GM18870 (cell line): ENCODE data around the gene TEX51.

ENCODE experiments used
- ATAC-seq: cut with Tn5 transposase; IDR thresholded peaks from one replicate; pipeline ENCODE4 v1.9.1; 2021; ENCODE audit warnings: moderate library complexity; ENCODE audit not compliant: unreplicated experiment

The TEX51 gene

DNA sequence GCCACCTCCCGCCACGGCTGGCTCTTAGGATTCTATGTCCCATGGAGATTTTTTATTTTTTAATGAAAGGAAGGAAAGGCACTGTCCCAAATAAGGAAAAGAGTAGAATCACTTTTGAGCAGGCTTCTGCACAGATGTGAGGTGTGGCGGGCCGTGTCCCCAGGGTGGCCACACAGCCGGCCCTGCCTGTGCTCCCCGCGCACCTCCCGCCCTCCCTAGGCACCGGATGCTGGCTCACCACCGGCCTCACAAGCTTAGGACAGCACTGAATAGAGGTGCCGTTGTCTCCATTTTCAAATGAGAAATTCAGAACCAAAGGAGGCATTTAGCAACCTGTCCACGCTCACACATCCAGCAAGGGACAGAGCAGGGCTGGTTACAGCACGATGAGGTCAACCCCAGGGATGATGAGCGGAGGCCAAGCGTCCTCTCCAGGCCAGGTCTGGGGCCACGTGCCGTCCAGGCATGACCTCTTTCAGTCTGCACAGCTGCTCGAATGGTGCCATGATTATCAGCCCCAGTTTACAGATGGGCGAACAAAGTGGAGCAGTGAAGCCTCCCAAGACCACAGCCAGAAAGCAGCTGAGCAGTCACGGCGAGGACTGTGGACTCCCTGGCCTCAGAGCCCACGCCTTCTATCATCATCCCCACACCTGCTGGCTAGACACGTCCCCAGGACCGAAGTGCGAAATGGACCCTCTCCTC, 20.7 kb upstream of the TEX51 start:
- no peak for ATAC-seq

DNA sequence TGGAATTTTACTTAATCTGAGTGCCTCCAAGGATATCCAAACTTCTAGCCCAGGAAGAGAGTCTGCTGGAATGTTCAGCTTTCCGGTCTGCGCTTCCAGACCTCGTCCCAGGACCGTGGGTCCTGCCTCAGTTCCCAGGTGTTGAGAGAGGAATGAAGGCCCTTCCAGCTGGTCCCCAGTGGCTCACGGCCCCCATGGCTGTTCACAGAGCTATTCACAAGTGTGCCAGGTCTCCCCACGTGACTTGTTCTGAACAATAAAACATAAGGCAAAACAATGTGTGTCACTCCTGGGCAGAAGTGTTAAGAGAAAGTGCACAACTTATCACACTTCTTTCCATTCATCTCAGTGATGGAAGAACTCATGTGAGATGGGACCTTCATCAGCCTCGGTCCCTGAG, 20.1 kb upstream of the TEX51 start:
- ATAC-seq: no peak

DNA sequence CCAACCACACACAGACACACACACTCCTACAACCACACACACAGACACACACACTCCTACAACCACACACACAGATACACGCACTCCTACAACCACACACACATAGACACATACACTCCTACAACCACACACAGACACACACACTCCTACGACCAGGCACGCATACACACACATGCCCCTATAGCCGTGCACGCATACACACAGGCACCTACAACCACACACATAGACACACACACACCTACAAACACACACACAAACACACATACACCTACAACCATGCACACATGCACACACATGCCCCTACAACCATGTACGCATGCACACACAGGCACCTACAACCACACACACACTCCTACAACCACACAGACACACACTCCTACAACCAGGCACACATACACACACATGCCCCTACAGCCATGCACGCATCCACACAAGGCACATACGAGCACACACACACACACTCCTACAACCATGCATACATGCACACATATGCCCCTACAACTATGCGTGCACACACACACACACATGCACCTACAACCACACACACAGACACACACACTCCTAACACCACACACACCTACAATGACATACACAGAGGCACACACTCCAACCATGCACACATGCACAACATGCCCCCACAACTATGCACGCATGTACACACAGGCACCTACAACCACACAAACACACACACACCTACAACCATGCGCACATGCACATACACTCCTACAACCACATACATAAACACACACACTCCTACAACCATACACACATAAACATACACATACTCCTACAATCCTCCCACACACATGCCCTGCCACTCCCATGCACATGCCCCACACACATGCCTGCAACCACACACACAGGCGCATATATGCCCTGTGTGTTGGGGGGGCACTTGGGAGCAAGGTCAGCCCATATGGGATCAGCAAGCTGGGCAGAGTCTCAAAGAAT, 19.1 kb upstream of the TEX51 start:
- no peak for ATAC-seq

DNA sequence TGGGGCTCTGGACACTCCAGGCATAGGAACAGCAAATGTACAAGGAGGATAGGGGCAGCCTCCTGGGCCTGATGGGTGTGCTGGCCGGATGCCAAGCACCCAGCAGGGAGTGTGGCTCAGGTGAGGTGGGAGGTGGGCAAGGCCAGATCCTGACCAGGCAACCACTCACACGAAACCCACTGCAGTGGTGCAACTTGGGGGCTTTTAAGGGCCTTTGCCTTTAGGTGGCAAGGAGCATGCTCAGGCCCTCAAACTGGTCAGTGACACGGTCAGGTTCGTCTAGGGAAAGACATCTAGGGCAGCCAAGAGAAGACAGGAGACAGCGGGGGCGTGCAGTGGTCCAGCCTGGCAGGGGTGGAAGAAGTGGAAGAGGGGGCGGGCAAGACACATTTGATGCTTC, 18.4 kb upstream of the TEX51 start:
- no peak for ATAC-seq

DNA sequence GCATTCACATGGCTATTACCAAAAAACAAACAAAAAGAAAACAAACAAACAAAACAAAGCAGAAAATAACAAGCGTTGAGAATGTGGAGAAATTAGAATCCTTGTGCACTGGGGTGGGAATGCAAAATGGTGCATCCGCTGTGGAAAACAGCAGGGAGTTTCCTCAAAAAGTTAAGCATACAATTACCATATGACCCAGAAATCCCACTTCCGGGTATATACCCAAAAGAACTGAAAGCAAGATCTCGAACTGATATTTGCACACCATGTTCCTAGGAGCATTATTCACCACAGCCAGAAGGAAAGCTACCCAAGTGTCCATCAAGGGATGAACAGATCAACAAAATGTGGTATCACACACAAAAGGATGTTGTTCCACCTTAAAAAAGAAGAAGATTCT, 17.9 kb upstream of the TEX51 start:
- no peak for ATAC-seq

DNA sequence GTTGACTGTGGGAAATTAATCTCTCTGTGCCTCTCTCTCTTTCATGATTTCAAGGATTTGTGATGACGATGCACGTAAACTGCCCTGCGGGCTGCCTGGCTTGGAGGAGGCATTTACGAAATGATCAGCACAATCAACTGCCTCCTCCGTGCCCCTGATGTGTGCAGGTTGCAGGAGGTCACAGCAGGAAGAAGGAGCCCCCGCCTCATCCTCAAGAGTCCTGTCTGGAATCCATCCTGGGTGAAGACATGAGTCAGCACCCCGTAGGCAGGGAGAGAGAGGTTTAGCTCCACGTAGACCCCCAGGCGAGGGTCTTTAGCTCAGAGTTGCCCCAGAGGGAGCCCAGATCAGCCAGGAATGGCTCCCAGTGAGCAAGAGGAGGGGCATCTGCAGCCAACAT, 17.1 kb upstream of the TEX51 start:
- no peak for ATAC-seq

DNA sequence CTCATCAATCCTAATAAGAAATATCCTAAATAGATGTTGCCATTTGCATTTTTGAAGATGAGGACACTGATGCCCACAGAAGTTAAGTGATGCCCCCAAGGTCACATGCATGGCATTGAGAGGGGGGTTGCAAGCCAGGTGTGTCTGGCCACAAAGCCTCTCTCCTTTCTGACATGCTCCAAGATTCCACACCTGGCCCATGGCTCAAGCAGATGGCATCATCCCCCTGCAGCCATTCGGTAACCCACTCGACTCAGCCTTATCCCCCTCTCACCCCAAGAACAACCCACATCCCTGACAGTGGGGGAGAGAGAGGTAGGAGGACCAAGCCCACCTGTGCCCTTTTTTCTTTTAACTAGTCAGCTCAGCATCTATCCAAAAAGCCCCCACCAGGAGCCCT, 16.5 kb upstream of the TEX51 start:
- ATAC-seq: no peak

DNA sequence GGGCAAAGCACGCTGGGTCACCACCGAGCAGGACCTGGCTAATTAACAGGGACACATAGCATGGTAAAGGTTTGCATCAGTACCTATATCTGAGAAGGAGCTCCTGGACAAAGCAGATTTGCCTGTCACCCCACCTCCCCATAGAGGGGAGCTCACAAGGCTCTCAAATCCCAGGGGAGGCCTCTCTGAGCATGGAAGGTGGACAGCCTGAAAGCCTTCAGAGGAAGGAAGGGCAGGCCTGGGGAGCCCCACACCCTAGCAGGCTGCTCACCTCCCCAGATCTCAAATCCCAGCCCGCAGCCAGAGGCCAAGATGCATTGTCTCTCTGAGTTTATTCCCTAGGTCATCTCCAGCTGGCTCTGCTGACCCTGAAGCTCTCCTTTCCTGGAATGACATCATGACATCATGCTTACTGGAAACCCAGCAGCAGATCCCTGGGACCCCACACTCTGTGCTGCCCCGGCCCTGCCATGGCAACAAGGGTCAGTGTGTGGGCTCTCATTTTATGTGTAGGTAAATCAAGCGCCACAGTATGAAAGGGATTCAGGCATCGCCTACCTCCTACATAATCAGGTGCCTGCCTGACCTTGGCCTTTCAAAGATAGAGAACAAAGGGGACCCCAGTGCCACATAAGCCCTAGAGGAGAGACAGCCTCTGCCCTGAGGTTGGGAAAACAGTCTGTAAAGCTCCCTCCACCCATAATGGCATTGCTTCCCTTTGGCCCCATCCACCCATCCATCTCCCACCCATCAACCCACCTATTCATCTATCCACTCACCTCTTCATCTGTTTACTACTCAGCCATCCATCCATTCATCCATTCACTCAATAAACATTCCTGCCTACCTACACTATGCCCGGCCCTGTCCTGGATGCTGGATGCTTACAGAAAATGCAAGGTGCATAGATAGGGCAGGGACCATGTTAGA, 15.7 kb upstream of the TEX51 start:
- no peak for ATAC-seq

DNA sequence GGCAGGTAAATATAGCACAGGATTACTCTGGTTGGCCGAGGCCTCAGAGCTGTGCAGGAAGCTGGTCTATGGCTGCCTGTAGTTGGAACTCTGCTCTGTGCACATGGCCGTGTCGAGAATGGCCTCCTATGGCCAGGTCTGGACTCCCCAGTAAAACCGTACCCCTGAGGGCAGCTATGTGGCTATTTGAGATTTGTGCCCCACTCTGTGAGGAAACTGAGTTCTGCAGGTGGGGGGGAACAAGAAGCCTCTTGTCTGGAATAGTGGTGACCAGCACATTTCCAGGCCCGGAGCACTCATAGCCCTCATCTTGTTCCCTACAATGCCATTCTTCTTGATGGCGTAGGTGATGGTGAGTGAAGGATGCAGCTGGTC, 15.0 kb upstream of the TEX51 start:
- ATAC-seq: no peak

DNA sequence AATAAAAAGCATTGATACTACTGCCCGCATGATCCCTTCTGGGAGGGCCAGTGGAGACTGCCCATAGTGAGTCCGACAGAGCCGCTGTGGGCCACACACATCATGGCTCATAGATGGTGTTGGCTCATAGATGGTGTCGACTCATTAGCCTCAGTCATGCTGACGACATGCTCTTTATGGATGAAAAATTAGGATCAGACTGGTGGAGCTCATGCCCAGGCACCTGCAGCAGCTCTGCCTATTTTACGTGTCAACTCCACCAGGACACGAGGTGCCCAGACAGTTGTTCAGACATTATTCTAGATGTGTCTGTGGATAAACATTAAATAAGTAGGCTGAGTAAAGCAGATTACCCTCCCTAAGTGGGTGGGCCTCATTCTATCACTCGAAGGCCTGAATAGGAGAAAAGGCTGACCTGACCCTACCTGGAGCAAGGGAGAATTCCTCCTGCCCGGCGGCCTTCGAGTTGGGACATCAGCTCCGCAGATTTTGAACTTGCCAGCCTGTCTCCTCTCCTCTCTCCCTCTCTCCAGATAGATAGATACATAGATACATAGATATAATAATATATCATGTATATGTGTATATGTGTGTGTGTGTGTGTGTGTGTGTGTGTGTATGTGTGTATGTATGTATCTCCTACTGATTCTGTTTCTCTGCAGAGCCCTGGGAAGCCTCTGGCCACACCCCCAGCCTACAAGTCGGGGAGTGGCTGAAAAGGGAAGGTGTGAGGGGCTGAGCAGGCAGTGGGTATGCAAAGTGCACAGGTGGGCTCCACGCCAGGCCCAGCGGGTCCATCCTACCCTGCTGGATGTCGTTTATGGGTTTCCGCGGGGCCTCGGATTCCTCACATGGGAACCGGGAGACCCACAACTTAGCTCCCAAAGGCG, 13.6 kb upstream of the TEX51 start:
- no peak for ATAC-seq

DNA sequence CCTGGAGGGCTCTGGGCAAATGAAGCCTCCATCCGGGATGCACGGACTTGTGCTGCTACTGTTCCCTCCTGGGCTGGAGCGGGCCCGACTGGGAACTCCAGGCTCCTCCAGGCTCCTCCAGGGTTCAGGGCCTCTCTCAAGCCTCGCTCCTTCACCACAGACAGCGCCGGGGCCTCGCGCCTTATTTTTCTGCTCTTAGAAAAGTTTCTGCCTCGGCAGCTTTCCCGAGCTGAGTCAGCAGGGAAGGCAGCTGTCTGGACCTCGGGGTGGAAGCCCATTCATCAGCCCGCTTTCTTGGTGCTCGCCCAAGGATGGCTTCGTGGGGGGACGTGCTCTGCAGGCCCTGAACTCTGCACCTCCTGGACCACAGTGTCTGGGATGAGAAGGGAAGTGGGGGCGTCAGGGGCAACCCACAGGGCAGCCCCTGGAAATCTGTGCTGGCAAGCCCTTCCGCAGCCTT, 12.9 kb upstream of the TEX51 start:
- ATAC-seq: no peak

DNA sequence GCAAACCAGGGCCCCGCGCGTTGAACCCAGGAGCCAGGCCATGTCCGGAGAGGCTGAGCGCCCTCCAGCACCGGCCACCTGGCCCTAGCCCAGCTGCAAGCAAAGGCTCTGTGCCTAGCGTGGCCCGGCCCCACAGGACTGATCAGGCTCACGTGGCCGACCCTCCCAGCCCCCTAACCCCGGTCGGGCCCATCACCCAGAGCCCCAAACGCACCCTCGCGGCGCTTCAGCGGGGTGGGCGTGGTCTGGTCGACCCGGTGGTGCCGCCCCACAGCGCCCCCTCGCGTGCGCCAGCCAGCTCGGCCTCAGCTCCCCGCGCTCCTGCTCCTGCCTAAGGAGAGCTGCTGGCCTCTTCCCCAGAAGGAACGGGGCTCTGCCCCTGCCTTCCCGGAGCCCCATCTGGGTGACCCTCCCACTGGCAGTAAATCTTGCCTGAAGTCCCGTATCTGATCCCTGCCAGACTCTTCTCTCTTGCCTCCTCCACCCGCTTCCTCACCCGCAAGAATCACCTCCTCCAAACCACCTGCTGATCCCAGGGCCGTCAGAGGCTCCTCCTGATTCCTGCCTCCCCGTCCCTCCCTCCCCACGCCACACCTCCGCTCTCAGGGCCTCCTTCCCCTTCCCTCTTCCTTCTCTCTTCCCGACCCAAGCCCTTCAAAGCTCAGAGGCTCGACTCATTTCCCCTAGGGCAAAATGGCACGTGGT, 12.3 kb upstream of the TEX51 start:
- peak; percentile 57 for ATAC-seq

DNA sequence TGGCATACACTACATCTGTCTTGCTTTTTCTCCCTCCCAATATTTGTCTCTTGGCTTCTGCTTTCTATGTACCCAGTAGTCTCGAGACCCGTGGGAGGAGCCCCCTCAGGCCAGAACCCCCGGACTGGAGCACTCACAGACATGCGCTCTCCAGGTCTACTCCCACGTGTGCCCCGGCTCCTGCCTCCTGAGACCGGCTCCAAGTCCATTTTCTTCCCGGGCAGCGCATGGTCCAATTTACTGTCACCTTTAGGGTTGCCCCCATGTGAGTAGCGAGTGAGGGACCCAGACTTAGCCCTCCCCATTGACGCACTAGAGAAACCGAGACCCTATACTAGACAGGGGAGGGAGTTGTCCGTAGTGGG, 11.8 kb upstream of the TEX51 start:
- no peak for ATAC-seq

DNA sequence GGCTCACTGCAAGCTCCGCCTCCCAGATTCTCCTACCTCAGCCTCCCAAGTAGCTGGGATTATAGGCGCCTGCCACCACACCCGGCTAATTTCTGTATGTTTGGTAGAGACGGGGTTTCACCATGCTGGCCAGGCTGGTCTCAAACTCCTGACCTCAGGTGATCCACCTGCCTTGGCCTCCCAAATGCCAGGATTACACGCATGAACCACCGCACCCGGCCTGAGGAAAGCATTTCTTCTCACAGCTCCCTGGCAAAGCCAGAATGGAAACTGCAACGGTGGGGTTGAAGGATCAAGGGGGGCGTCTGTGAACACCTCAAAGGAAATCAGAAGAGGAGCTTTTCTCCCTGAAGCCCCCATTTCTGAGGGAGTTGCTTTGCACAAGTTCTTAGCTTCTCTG, 11.2 kb upstream of the TEX51 start:
- ATAC-seq: no peak

DNA sequence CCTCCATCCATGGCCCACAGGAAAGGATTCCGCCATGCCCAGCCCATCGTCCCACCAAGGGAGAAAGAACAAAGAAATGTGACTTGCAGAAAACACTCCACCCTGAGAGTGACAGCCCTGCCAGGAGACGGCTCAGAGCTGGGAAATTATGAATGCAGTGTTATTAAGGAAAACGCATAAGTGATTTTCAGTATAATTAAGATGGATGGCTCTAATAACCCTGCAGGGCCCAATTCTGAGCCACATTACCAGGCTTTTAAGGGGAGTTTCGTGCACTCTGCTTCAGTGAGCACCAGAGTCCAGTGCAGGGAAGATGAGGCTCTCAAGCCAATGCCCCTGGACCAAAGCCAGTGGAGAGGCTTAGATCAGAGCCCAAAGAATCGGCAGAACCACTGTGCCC, 10.6 kb upstream of the TEX51 start:
- no peak for ATAC-seq

DNA sequence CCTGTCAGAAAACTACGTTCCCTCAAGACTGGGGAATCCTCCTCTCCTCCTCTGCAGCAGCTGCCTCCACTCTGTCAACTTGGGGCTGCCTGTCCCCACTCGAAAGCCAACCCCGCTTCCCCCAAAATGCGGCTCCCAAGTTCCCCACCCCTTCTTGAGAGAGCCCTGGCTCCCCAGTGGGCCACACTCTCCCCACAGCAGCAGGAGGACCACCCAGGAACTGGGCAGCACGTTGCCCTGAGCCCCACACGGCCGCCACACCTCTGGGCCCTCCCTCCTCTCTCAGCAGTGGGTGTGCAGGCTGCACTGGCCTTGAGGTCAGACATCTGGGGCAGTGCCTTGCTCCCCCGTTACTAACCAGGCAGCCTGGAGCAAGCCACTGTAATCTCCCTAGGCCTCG, 9.6 kb upstream of the TEX51 start:
- ATAC-seq: no peak

DNA sequence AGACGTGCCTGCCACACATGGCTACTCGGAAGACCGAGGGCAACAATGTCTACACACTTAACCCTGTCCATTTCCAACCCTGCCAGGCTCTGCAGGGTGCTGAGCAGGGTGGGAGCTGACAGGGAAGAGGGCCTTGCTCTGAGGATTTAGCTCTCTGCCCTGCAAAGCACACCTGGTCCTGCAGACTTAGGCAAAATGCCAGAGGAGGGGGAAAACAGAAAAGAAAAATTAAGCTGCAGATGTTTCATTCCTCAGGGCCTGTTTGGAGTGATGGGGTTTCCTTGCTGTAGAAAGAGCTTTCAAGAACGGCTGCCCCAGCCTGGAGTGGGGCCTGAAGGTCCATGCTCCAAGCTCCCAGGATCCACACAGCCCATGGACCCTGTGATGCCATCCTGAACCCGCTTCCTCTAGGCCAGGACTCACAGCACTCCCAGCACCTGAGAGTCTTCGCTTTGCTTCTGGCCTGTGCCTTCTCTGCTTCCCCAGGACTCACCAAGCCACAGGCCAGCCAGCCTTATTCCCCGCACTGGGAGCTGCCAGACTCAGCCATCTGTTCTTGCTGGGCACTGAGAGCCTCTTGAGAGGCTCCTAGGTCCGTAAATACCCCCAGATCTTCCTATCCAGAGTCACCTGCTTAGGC, 9.1 kb upstream of the TEX51 start:
- no peak for ATAC-seq

DNA sequence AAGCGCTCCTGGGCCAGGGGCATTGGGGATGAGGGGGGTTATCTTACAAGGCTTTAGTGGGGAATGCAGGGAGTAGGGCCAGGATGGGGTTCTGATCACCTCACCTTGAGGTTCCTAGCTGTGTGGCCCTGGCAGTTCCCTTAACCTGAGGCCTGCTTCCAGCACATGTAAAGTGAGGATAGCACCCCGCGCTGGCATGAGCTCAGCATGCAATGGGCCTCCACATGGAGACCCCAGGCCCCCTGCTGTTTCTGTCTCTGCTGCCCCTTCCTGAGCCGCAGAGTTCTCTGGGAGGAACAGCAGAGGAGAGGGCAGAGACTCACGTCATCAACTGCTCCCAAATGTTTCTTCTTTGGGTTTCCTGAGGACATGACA, 8.6 kb upstream of the TEX51 start:
- no peak for ATAC-seq
